Activated T-helper 17 cell treated with anti-CD3 and anti-CD28 coated beads, Interleukin-2, amount 50 U/mL, for 72 hours (primary cell): ENCODE data around the gene ALDH2. TPM values are rescaled to one million over a fixed set of nuclear protein-coding genes. Genes with fewer than 3 reads are reported as not detected.
"Not testable (repeated sequence)": the region's sequence is repeated elsewhere in the genome, so short reads cannot be mapped to it uniquely, and the experiment has no call there.

Experiments used
- ATAC-seq: fragments of 150-1000 bp; cut with Tn5 transposase; replicated peaks from 2 replicates; pipeline ENCODE4 v1.10.0; 2021; ENCODE audit warnings: mild to moderate bottlenecking, moderate library complexity
- H3K27ac Mint-ChIP-seq: one replicate; pipeline ENCODE4 v1.8.0; 2022; ENCODE audit warnings: mixed read lengths
- H3K27me3 Mint-ChIP-seq: one replicate; pipeline ENCODE4 v1.8.0; 2022; ENCODE audit warnings: mixed read lengths
- H3K36me3 Mint-ChIP-seq: one replicate; pipeline ENCODE4 v1.8.0; 2022; ENCODE audit warnings: low read depth, mild to moderate bottlenecking, mixed read lengths
- H3K4me1 Mint-ChIP-seq: one replicate; pipeline ENCODE4 v1.8.0; 2022; ENCODE audit warnings: mixed read lengths
- H3K4me3 Mint-ChIP-seq: one replicate; pipeline ENCODE4 v1.8.0; 2022; ENCODE audit warnings: mild to moderate bottlenecking, mixed read lengths
- H3K9me3 Mint-ChIP-seq: one replicate; pipeline ENCODE4 v1.8.0; 2022; ENCODE audit warnings: mixed read lengths
- total RNA-seq, 2 donors: library from RNA; stranded (reverse); gene quantifications; one replicate each; pipeline ENCODE4 v1.2.3, GENCODE V29; 2022

Gene ALDH2
- total RNA-seq, 2 donors from 2014 or later = 0.43 to 2.0 TPM

- no peak for ATAC-seq
- Mint-ChIP-seq H3K9me3 (no peaks in the 10 kb centered on the region), H3K4me1 (no peaks in the 10 kb centered on the region), H3K4me3 (no peak overlapping the region), H3K27me3 (no peaks in the 10 kb centered on the region), H3K27ac (no peak overlapping the region), H3K36me3 (peaks cover 61% of the 10 kb centered on the region)
Observed at GRCh38 chr12:111749391-111749790, 17.3 kb upstream of the ALDH2 start.

GRCh38 chr12:111753144-111753881 lies 13.4 kb upstream of the ALDH2 start:
- no peaks in the 10 kb centered on the region for H3K27me3 Mint-ChIP-seq
- H3K9me3 Mint-ChIP-seq = no peaks in the 10 kb centered on the region
- no peak overlapping the region for H3K27ac Mint-ChIP-seq
- H3K4me3 Mint-ChIP-seq = no peak overlapping the region
- no peak for ATAC-seq
- peaks cover 46% of the 10 kb centered on the region for H3K36me3 Mint-ChIP-seq
- no peaks in the 10 kb centered on the region for H3K4me1 Mint-ChIP-seq

- no peak overlapping the region for H3K4me3 Mint-ChIP-seq
- no peaks in the 10 kb centered on the region for H3K4me1 Mint-ChIP-seq
- H3K27me3 Mint-ChIP-seq = no peaks in the 10 kb centered on the region
- H3K9me3 Mint-ChIP-seq = no peaks in the 10 kb centered on the region
- H3K36me3 Mint-ChIP-seq = peaks cover 34% of the 10 kb centered on the region
- no peak for ATAC-seq
- no peak overlapping the region for H3K27ac Mint-ChIP-seq
Observed at GRCh38 chr12:111754671-111755070, 12.1 kb upstream of the ALDH2 start.

- ATAC-seq = no peak
- H3K27me3 Mint-ChIP-seq = peaks cover 5% of the 10 kb centered on the region
- H3K4me3 Mint-ChIP-seq = no peak overlapping the region
- H3K27ac Mint-ChIP-seq = no peak overlapping the region
- peaks cover 28% of the 10 kb centered on the region for H3K36me3 Mint-ChIP-seq
- H3K4me1 Mint-ChIP-seq = no peaks in the 10 kb centered on the region
- H3K9me3 Mint-ChIP-seq = no peaks in the 10 kb centered on the region
Observed at GRCh38 chr12:111756196-111756595, 10.5 kb upstream of the ALDH2 start.

- Mint-ChIP-seq H3K27me3 (peaks cover 5% of the 10 kb centered on the region), H3K4me1 (no peaks in the 10 kb centered on the region), H3K27ac (no peak overlapping the region), H3K36me3 (peaks cover 28% of the 10 kb centered on the region), H3K9me3 (no peaks in the 10 kb centered on the region), H3K4me3 (no peak overlapping the region)
- ATAC-seq = no peak
Observed at GRCh38 chr12:111756681-111757080, 10.1 kb upstream of the ALDH2 start.

GRCh38 chr12:111757361-111758119 lies 9.2 kb upstream of the ALDH2 start:
- Mint-ChIP-seq H3K27ac (no peak overlapping the region), H3K36me3 (peaks cover 27% of the 10 kb centered on the region), H3K4me3 (no peak overlapping the region), H3K4me1 (no peaks in the 10 kb centered on the region), H3K27me3 (peaks cover 9% of the 10 kb centered on the region), H3K9me3 (no peaks in the 10 kb centered on the region)
- no peak for ATAC-seq

- Mint-ChIP-seq H3K9me3 (no peaks in the 10 kb centered on the region), H3K27me3 (peaks cover 11% of the 10 kb centered on the region), H3K4me1 (no peaks in the 10 kb centered on the region), H3K4me3 (no peak overlapping the region), H3K27ac (no peak overlapping the region), H3K36me3 (peaks cover 21% of the 10 kb centered on the region)
- no peak for ATAC-seq
Observed at GRCh38 chr12:111758120-111758561, 8.6 kb upstream of the ALDH2 start.

- no peaks in the 10 kb centered on the region for H3K9me3 Mint-ChIP-seq
- H3K27ac Mint-ChIP-seq = no peak overlapping the region
- H3K36me3 Mint-ChIP-seq = peaks cover 18% of the 10 kb centered on the region
- peaks cover 19% of the 10 kb centered on the region for H3K27me3 Mint-ChIP-seq
- no peak overlapping the region for H3K4me3 Mint-ChIP-seq
- ATAC-seq = no peak
- H3K4me1 Mint-ChIP-seq = no peaks in the 10 kb centered on the region
Observed at GRCh38 chr12:111759271-111759670, 7.5 kb upstream of the ALDH2 start.

GRCh38 chr12:111759991-111760390 lies 6.7 kb upstream of the ALDH2 start:
- no peak for ATAC-seq
- peaks cover 24% of the 10 kb centered on the region for H3K27me3 Mint-ChIP-seq
- H3K4me1 Mint-ChIP-seq = no peaks in the 10 kb centered on the region
- peaks cover 13% of the 10 kb centered on the region for H3K36me3 Mint-ChIP-seq
- H3K9me3 Mint-ChIP-seq = no peaks in the 10 kb centered on the region
- H3K27ac Mint-ChIP-seq = no peak overlapping the region
- H3K4me3 Mint-ChIP-seq = no peak overlapping the region

GRCh38 chr12:111761099-111761498 lies 5.6 kb upstream of the ALDH2 start:
- no peak for ATAC-seq
- peaks cover 26% of the 10 kb centered on the region for H3K27me3 Mint-ChIP-seq

GRCh38 chr12:111761706-111762105 lies 5.0 kb upstream of the ALDH2 start:
- Mint-ChIP-seq H3K27ac (no peak overlapping the region), H3K36me3 (peaks cover 4% of the 10 kb centered on the region), H3K4me1 (peaks cover 5% of the 10 kb centered on the region), H3K9me3 (no peaks in the 10 kb centered on the region), H3K27me3 (peaks cover 30% of the 10 kb centered on the region), H3K4me3 (no peak overlapping the region)
- ATAC-seq = no peak

More at GRCh38 chr12:111761099-111761498, 5.6 kb upstream of the ALDH2 start:
- no peak overlapping the region for H3K4me3 Mint-ChIP-seq
- peaks cover 6% of the 10 kb centered on the region for H3K36me3 Mint-ChIP-seq
- peaks cover 1% of the 10 kb centered on the region for H3K4me1 Mint-ChIP-seq
- H3K9me3 Mint-ChIP-seq = no peaks in the 10 kb centered on the region
- no peak overlapping the region for H3K27ac Mint-ChIP-seq

GRCh38 chr12:111763552-111763951 lies 3.2 kb upstream of the ALDH2 start:
- H3K9me3 Mint-ChIP-seq, H3K4me3 Mint-ChIP-seq, H3K27ac Mint-ChIP-seq, ATAC-seq, H3K36me3 Mint-ChIP-seq: not testable (repeated sequence)
- Mint-ChIP-seq H3K4me1 (peaks cover 13% of the 10 kb centered on the region), H3K27me3 (peaks cover 38% of the 10 kb centered on the region)

GRCh38 chr12:111764120-111764821 lies 2.5 kb upstream of the ALDH2 start:
- H3K36me3 Mint-ChIP-seq = no peaks in the 10 kb centered on the region
- no peak overlapping the region for H3K27ac Mint-ChIP-seq

GRCh38 chr12:111767362-111768158 lies 827 bp downstream of the ALDH2 start:
- Mint-ChIP-seq H3K36me3 (no peaks in the 10 kb centered on the region), H3K4me3 (peak overlapping the region; percentile 73), H3K4me1 (peaks cover 13% of the 10 kb centered on the region), H3K9me3 (no peaks in the 10 kb centered on the region), H3K27ac (peak overlapping the region; percentile 30), H3K27me3 (peaks cover 29% of the 10 kb centered on the region)
- ATAC-seq = peak; percentile 44

More at GRCh38 chr12:111764120-111764821, 2.5 kb upstream of the ALDH2 start:
- H3K27me3 Mint-ChIP-seq = peaks cover 38% of the 10 kb centered on the region
- H3K4me1 Mint-ChIP-seq = peaks cover 13% of the 10 kb centered on the region
- no peak overlapping the region for H3K4me3 Mint-ChIP-seq
- no peaks in the 10 kb centered on the region for H3K9me3 Mint-ChIP-seq
- peak; percentile 21 for ATAC-seq
